WTC11 (cell line): ENCODE results near the gene JOSD1. TPM values are rescaled to one million over a fixed set of nuclear protein-coding genes. Genes with fewer than 3 reads are reported as not detected.

ENCODE experiments used
- ATAC-seq: fragments of 200-7000 bp; cut with Tn5 transposase; 2 replicates; pipeline ENCODE4 v1.10.0; 2021; ENCODE audit warnings: mild to moderate bottlenecking, moderate library complexity
- CTCF ChIA-PET: fragments of 300-600 bp; sonication (Branson Sonifier 250); formaldehyde crosslinking; loops from one replicate; lab custom pipeline; 2021; ENCODE audit warnings: antibody characterized with exemption; lab: Charles Lee
- POLR2A ChIA-PET: fragments of 350-600 bp; sonication (Branson Sonifier 250); formaldehyde crosslinking; loops from one replicate; lab custom pipeline; 2021; ENCODE audit warnings: antibody characterized with exemption; lab: Charles Lee
- DNase-seq: peaks from one replicate; pipeline ENCODE4 v3.0.0; 2021; ENCODE audit warnings: low spot score
- H3K27ac Mint-ChIP-seq: 2 replicates; pipeline ENCODE4 v1.8.0; 2021; ENCODE audit warnings: mixed read lengths
- H3K27me3 Mint-ChIP-seq: 2 replicates; pipeline ENCODE4 v1.8.0; 2021; ENCODE audit warnings: low read depth, mild to moderate bottlenecking, moderate library complexity, mixed read lengths
- H3K36me3 Mint-ChIP-seq: 2 replicates; pipeline ENCODE4 v1.8.0; 2021; ENCODE audit warnings: mixed read lengths
- H3K4me1 Mint-ChIP-seq: 2 replicates; pipeline ENCODE4 v1.8.0; 2022; ENCODE audit warnings: mixed read lengths
- H3K4me3 Mint-ChIP-seq: 2 replicates; pipeline ENCODE4 v1.8.0; 2021; ENCODE audit warnings: mild to moderate bottlenecking, moderate library complexity, mixed read lengths
- H3K9me3 Mint-ChIP-seq: 2 replicates; pipeline ENCODE4 v1.8.0; 2021; ENCODE audit warnings: mixed read lengths
- CREB1 ChIP-seq: sonication (generic); formaldehyde crosslinking; IDR thresholded peaks from 2 replicates; pipeline ENCODE4 v1.8.0; 2023; ENCODE audit warnings: mild to moderate bottlenecking, missing genetic modification reagents
- NFATC4 ChIP-seq: fragments of 250-450 bp; sonication (Bioruptor Pico); IDR thresholded peaks from 2 replicates; pipeline ENCODE4 v1.9.0; 2021; ENCODE audit warnings: mild to moderate bottlenecking
- NR2C2 ChIP-seq: sonication (generic); formaldehyde crosslinking; IDR thresholded peaks from 2 replicates; pipeline ENCODE4 v1.8.0; 2022; ENCODE audit warnings: mild to moderate bottlenecking, missing genetic modification reagents
- OVOL2 ChIP-seq: fragments of 250-450 bp; sonication (Bioruptor Pico); IDR thresholded peaks from 2 replicates; pipeline ENCODE4 v1.9.0; 2021; ENCODE audit warnings: mild to moderate bottlenecking, borderline replicate concordance
- PRRX2 ChIP-seq: fragments of 250-450 bp; sonication (Bioruptor Pico); IDR thresholded peaks from 2 replicates; pipeline ENCODE4 v1.8.0; 2021; ENCODE audit warnings: mild to moderate bottlenecking
- TCF7 ChIP-seq: sonication (generic); formaldehyde crosslinking; IDR thresholded peaks from 2 replicates; pipeline ENCODE4 v1.8.0; 2022; ENCODE audit warnings: mild to moderate bottlenecking, low read depth, missing genetic modification reagents, moderate library complexity
- ZNF219 ChIP-seq: sonication (generic); formaldehyde crosslinking; IDR thresholded peaks from 2 replicates; pipeline ENCODE4 v1.8.0; 2023; ENCODE audit warnings: missing genetic modification reagents, mild to moderate bottlenecking, borderline replicate concordance
- total RNA-seq: library from RNA; stranded (reverse); gene quantifications from 3 replicates; pipeline ENCODE4 v1.2.3, GENCODE V29; 2021
- TF ChIP-seq, protein P1 (sequence below): fragments of 250-450 bp; sonication (Bioruptor Pico); IDR thresholded peaks from 2 replicates; pipeline ENCODE4 v1.9.0; 2021; ENCODE audit warnings: mild to moderate bottlenecking
- TF ChIP-seq, protein P2 (sequence below): sonication (generic); formaldehyde crosslinking; IDR thresholded peaks from 2 replicates; pipeline ENCODE4 v1.8.0; 2023; ENCODE audit warnings: missing genetic modification reagents, mild to moderate bottlenecking, borderline replicate concordance
- TF ChIP-seq, protein P3 (sequence below): fragments of 200-600 bp; IDR thresholded peaks from 2 replicates; pipeline ENCODE4 v1.8.0; 2022; ENCODE audit warnings: antibody characterized with exemption
- TF ChIP-seq, protein P4 (sequence below): fragments of 250-450 bp; sonication (Bioruptor Pico); IDR thresholded peaks from 2 replicates; pipeline ENCODE4 v1.9.0; 2021; ENCODE audit warnings: mild to moderate bottlenecking, borderline replicate concordance
- TF ChIP-seq, protein P5 (sequence below): sonication (generic); formaldehyde crosslinking; IDR thresholded peaks from 2 replicates; pipeline ENCODE4 v1.8.1; 2023; ENCODE audit warnings: mild to moderate bottlenecking, missing genetic modification reagents, moderate library complexity
- TF ChIP-seq, protein P6 (sequence below): sonication (generic); formaldehyde crosslinking; IDR thresholded peaks from 2 replicates; pipeline ENCODE4 v1.8.0; 2022; ENCODE audit warnings: mild to moderate bottlenecking, missing genetic modification reagents
- TF ChIP-seq, protein P7 (sequence below): fragments of 250-450 bp; sonication (Bioruptor Pico); conservative IDR thresholded peaks from 2 replicates; pipeline ENCODE4 v1.9.0; 2021; ENCODE audit warnings: mild to moderate bottlenecking

JOSD1 gene
- total RNA-seq, 1 experiment from 2014 or later: 24.5 TPM

DNA sequence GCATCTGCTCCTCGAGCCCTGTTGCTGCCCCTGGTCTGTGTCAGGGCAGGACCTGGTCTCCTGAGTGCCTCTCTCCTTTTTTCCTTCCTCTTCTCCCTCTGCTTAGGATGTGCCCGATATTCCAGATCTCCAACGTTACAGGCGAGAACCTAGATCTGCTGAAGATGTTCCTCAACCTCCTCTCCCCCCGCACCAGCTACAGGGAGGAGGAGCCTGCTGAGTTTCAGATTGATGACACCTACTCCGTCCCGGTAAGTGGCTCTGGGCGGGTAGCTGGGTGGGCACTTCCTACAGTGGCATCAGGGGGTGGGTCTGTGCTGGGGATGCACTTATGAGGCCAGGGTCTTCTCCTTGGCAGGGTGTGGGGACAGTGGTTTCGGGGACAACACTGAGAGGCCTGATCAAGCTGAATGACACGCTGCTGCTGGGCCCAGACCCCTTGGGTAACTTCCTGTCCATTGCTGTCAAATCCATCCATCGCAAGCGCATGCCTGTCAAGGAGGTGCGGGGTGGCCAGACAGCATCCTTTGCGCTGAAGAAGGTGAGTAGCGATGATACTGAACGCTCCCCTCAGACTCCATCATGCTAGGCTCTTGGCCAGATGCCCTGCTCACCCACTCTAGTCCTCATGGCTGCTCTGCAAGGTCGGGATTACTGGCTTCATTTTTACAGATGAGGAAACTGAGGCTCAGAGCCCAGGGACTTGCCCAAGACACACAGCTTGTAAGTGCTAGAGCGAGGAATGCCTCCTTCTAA lies 25.3 kb upstream of the JOSD1 start:
- Mint-ChIP-seq H3K36me3 (peaks cover 88% of the 10 kb centered on the region), H3K27me3 (no peaks in the 10 kb centered on the region), H3K4me1 (no peaks in the 10 kb centered on the region), H3K4me3 (no peak overlapping the region), H3K27ac (no peak overlapping the region), H3K9me3 (no peaks in the 10 kb centered on the region)
- DNase-seq: no peak
- POLR2A ChIA-PET: no interaction called here
- TF ChIP-seq TCF7 (CRISPR knock-in tag): no peak
- TF ChIP-seq, protein P1, sequence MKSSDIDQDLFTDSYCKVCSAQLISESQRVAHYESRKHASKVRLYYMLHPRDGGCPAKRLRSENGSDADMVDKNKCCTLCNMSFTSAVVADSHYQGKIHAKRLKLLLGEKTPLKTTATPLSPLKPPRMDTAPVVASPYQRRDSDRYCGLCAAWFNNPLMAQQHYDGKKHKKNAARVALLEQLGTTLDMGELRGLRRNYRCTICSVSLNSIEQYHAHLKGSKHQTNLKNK (CRISPR knock-in tag): no peak
- TF ChIP-seq NFATC4 (CRISPR knock-in tag): no peak
- TF ChIP-seq OVOL2 (CRISPR knock-in tag): no peak
- TF ChIP-seq, protein P2, sequence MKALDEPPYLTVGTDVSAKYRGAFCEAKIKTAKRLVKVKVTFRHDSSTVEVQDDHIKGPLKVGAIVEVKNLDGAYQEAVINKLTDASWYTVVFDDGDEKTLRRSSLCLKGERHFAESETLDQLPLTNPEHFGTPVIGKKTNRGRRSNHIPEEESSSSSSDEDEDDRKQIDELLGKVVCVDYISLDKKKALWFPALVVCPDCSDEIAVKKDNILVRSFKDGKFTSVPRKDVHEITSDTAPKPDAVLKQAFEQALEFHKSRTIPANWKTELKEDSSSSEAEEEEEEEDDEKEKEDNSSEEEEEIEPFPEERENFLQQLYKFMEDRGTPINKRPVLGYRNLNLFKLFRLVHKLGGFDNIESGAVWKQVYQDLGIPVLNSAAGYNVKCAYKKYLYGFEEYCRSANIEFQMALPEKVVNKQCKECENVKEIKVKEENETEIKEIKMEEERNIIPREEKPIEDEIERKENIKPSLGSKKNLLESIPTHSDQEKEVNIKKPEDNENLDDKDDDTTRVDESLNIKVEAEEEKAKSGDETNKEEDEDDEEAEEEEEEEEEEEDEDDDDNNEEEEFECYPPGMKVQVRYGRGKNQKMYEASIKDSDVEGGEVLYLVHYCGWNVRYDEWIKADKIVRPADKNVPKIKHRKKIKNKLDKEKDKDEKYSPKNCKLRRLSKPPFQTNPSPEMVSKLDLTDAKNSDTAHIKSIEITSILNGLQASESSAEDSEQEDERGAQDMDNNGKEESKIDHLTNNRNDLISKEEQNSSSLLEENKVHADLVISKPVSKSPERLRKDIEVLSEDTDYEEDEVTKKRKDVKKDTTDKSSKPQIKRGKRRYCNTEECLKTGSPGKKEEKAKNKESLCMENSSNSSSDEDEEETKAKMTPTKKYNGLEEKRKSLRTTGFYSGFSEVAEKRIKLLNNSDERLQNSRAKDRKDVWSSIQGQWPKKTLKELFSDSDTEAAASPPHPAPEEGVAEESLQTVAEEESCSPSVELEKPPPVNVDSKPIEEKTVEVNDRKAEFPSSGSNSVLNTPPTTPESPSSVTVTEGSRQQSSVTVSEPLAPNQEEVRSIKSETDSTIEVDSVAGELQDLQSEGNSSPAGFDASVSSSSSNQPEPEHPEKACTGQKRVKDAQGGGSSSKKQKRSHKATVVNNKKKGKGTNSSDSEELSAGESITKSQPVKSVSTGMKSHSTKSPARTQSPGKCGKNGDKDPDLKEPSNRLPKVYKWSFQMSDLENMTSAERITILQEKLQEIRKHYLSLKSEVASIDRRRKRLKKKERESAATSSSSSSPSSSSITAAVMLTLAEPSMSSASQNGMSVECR (CRISPR knock-in tag): no peak
- ATAC-seq: no peak
- CTCF ChIA-PET: interaction anchor here (1.4 kb wide), 1 partner anchor 117 kb away, joined by 6 read pairs; the partner anchor contains the start of gene NPTXR

DNA sequence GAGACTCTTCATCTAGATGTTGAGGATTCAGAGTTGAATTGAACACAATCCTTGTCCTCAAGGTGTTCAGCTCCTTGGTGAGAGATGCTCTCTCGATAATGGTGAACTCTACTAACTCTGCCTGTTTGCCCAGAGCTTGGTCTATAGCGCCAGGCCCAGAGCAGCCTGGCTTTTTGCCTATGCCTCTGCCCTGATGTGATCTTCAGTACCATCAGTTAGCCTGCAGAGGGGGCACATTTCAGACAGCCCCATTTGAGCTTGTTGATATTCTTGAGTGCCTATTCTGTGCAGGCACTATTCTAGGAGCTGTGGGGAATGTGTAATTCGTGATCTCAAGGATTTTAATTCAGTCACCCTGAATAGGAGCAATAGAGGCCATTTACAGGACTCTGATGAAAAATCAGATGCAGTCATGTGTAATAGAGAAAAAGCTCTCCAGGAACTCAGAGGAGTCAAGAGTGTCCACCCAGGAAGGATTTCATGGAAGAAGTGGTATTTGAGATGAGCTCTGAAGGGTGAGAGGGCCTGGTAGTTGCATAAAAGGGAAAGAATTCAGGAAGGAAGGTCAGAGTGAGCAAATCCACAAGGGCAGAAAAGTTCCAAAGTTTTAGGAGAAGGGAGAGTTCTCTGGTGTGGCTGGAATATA lies 24.3 kb upstream of the JOSD1 start:
- CTCF ChIA-PET: interaction anchor here (0.6 to 1.8 kb wide), 24 partner anchors 9 to 321 kb away, joined by 3 to 43 read pairs (median 6); partner anchors contain the start of genes GTPBP1, NPTXR, SUN2 and TOMM22
- POLR2A ChIA-PET: no interaction called here
- no peaks in the 10 kb centered on the region for H3K27me3 Mint-ChIP-seq
- TF ChIP-seq, protein P3, sequence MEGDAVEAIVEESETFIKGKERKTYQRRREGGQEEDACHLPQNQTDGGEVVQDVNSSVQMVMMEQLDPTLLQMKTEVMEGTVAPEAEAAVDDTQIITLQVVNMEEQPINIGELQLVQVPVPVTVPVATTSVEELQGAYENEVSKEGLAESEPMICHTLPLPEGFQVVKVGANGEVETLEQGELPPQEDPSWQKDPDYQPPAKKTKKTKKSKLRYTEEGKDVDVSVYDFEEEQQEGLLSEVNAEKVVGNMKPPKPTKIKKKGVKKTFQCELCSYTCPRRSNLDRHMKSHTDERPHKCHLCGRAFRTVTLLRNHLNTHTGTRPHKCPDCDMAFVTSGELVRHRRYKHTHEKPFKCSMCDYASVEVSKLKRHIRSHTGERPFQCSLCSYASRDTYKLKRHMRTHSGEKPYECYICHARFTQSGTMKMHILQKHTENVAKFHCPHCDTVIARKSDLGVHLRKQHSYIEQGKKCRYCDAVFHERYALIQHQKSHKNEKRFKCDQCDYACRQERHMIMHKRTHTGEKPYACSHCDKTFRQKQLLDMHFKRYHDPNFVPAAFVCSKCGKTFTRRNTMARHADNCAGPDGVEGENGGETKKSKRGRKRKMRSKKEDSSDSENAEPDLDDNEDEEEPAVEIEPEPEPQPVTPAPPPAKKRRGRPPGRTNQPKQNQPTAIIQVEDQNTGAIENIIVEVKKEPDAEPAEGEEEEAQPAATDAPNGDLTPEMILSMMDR: peak; percentile 25; the same call in 1 of the 2 replicates
- TF ChIP-seq, protein P4, sequence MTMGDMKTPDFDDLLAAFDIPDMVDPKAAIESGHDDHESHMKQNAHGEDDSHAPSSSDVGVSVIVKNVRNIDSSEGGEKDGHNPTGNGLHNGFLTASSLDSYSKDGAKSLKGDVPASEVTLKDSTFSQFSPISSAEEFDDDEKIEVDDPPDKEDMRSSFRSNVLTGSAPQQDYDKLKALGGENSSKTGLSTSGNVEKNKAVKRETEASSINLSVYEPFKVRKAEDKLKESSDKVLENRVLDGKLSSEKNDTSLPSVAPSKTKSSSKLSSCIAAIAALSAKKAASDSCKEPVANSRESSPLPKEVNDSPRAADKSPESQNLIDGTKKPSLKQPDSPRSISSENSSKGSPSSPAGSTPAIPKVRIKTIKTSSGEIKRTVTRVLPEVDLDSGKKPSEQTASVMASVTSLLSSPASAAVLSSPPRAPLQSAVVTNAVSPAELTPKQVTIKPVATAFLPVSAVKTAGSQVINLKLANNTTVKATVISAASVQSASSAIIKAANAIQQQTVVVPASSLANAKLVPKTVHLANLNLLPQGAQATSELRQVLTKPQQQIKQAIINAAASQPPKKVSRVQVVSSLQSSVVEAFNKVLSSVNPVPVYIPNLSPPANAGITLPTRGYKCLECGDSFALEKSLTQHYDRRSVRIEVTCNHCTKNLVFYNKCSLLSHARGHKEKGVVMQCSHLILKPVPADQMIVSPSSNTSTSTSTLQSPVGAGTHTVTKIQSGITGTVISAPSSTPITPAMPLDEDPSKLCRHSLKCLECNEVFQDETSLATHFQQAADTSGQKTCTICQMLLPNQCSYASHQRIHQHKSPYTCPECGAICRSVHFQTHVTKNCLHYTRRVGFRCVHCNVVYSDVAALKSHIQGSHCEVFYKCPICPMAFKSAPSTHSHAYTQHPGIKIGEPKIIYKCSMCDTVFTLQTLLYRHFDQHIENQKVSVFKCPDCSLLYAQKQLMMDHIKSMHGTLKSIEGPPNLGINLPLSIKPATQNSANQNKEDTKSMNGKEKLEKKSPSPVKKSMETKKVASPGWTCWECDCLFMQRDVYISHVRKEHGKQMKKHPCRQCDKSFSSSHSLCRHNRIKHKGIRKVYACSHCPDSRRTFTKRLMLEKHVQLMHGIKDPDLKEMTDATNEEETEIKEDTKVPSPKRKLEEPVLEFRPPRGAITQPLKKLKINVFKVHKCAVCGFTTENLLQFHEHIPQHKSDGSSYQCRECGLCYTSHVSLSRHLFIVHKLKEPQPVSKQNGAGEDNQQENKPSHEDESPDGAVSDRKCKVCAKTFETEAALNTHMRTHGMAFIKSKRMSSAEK (CRISPR knock-in tag): no peak
- no peak for DNase-seq
- H3K4me1 Mint-ChIP-seq: no peaks in the 10 kb centered on the region
- no peaks in the 10 kb centered on the region for H3K9me3 Mint-ChIP-seq
- H3K36me3 Mint-ChIP-seq: peaks cover 83% of the 10 kb centered on the region
- H3K27ac Mint-ChIP-seq: no peak overlapping the region; the same call in 1 of the 2 replicates
- peak; percentile 96 for ATAC-seq
- no peak overlapping the region for H3K4me3 Mint-ChIP-seq

DNA sequence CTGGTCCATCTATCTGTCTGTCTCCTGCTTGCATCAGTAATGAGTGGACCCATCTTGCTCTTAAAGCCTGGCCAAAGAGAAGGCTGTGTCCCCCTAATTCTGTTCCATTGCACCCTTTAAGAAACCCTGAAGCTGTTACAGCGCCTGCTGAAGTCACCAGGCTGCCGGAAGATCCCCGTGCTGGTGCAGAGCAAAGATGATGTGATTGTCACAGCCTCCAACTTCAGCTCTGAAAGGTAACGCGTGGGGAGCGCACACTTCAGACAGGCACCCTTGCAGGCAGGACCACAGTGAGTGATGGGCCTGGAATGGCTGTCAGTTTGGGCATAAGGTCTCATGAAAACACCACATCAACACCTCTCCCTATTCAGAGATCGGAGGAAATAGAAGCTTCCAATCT lies 23.4 kb upstream of the JOSD1 start:
- Mint-ChIP-seq H3K4me1 (no peaks in the 10 kb centered on the region), H3K27ac (no peak overlapping the region), H3K27me3 (no peaks in the 10 kb centered on the region), H3K9me3 (no peaks in the 10 kb centered on the region), H3K4me3 (no peak overlapping the region), H3K36me3 (peaks cover 76% of the 10 kb centered on the region)
- ChIA-PET CTCF (interaction anchor here (1.0 to 1.8 kb wide), 17 partner anchors 9 to 322 kb away, joined by 3 to 43 read pairs (median 8); partner anchors contain the start of genes GTPBP1, NPTXR, SUN2 and TOMM22), POLR2A (no interaction called here)
- DNase-seq: no peak
- ATAC-seq: no peak
- TF ChIP-seq, protein P5, sequence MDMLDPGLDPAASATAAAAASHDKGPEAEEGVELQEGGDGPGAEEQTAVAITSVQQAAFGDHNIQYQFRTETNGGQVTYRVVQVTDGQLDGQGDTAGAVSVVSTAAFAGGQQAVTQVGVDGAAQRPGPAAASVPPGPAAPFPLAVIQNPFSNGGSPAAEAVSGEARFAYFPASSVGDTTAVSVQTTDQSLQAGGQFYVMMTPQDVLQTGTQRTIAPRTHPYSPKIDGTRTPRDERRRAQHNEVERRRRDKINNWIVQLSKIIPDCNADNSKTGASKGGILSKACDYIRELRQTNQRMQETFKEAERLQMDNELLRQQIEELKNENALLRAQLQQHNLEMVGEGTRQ (CRISPR knock-in tag): no peak
- TF ChIP-seq ZNF219 (CRISPR knock-in tag) (no peak), PRRX2 (no peak), CREB1 (no peak), NR2C2 (CRISPR knock-in tag) (no peak)
- TF ChIP-seq, protein P6, sequence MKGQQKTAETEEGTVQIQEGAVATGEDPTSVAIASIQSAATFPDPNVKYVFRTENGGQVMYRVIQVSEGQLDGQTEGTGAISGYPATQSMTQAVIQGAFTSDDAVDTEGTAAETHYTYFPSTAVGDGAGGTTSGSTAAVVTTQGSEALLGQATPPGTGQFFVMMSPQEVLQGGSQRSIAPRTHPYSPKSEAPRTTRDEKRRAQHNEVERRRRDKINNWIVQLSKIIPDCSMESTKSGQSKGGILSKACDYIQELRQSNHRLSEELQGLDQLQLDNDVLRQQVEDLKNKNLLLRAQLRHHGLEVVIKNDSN (CRISPR knock-in tag): no peak
- TF ChIP-seq, protein P7, sequence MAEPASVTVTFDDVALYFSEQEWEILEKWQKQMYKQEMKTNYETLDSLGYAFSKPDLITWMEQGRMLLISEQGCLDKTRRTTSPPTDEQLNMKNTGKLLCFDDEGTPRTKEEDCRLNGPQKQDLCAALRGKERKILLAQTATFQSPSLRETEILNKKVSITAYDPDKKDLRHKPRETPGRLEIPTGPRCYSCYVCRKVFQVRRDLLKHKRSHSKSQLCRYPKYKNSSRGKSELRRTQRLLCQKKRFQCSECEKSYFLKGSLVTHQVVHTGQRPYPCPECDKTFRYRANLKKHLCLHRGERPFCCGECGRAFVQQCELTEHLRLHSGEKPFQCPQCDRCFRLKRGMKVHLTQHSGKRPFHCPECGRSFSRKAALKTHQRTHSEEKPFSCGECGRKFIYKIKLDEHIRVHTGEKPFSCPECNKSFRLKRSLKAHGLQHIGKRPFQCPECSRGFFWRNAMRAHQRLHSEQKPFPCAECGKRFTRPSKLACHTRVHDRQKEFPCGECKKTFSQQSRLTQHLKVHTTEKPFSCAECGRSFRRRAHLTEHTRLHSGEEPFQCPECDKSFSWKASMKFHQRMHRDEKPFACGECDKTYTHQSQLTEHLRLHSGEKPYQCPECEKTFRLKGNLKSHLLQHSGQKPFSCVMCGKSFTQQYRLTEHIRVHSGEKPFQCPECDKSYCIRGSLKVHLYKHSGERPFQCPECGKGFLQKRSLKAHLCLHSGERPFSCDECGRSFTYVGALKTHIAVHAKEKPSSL: no peak
